ENCODE results near the gene TSPEAR. TPM values are rescaled to one million over a fixed set of nuclear protein-coding genes. Genes with fewer than 3 reads are reported as not detected.
A peak's percentile ranks its signal among the peaks of the same experiment; 100 is the strongest.

TSPEAR gene
- total RNA-seq, 1 experiment from 2014 or later, result not detected

DNA sequence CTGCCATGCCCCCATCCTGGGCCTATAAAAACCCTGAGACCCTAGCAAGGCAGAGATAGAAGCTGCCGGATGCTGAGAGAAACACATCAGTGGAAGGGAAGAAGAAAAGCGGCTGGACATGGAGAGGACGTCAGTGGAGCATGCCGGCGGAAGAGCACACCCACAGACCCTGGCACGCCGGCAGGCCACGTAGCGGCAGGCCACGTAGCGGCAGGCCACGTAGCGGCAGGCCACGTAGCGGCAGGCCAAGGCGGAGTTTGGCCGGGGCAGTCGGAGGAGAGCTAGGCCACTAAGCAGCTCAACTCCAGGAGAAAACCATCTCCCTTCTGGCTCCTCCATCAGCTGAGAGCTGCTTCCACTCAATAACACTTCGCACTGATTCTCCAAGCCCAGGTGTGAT lies 221.0 kb downstream of the TSPEAR start:
- Mint-ChIP-seq H3K4me3 (ENCODE audit: low read depth, unreplicated experiment) (no peak overlapping the region), H3K36me3 (ENCODE audit: insufficient read depth, unreplicated experiment) (no peaks in the 10 kb centered on the region), H3K27ac (ENCODE audit: unreplicated experiment) (no peak overlapping the region), H3K4me1 (ENCODE audit: low read depth, unreplicated experiment) (no peaks in the 10 kb centered on the region), H3K27me3 (ENCODE audit: unreplicated experiment) (peaks cover 48% of the 10 kb centered on the region), H3K9me3 (ENCODE audit: low read depth, unreplicated experiment) (peaks cover 7% of the 10 kb centered on the region)
- CTCF ChIA-PET, result no interaction called here
- intact Hi-C loops (cut with micrococcal nuclease; ENCODE audit: unreplicated experiment), result no loop called here
- no peak for DNase-seq
- TF ChIP-seq, protein P1, sequence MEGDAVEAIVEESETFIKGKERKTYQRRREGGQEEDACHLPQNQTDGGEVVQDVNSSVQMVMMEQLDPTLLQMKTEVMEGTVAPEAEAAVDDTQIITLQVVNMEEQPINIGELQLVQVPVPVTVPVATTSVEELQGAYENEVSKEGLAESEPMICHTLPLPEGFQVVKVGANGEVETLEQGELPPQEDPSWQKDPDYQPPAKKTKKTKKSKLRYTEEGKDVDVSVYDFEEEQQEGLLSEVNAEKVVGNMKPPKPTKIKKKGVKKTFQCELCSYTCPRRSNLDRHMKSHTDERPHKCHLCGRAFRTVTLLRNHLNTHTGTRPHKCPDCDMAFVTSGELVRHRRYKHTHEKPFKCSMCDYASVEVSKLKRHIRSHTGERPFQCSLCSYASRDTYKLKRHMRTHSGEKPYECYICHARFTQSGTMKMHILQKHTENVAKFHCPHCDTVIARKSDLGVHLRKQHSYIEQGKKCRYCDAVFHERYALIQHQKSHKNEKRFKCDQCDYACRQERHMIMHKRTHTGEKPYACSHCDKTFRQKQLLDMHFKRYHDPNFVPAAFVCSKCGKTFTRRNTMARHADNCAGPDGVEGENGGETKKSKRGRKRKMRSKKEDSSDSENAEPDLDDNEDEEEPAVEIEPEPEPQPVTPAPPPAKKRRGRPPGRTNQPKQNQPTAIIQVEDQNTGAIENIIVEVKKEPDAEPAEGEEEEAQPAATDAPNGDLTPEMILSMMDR (IDR thresholded peaks at IDR 0.05; ENCODE audit: unreplicated experiment), result no peak
- BruUV-seq (replicated peaks), result no TSS peak

DNA sequence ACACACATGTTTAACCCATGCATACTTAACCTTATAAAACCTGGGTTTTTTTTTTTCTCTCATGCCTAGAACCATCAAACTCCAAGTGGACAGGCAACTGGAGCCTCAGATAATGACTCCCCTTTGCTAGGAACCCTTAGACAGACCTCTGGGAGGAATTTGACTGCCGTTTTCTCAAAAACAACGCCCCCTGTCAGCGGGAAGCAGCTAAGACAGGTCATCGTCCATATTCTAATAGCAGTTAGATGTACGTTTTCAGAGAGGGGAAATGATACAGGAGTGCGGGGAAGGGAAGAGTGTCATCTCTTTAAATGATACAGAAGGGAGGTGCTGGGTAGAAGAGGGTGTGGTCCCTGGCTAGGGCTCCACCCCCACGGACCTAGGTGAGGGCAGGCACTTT lies 221.4 kb downstream of the TSPEAR start:
- H3K36me3 Mint-ChIP-seq (ENCODE audit: insufficient read depth, unreplicated experiment), result no peaks in the 10 kb centered on the region
- peaks cover 44% of the 10 kb centered on the region for H3K27me3 Mint-ChIP-seq (ENCODE audit: unreplicated experiment)
- intact Hi-C loops (cut with micrococcal nuclease; ENCODE audit: unreplicated experiment), result no loop called here
- no peak overlapping the region for H3K4me3 Mint-ChIP-seq (ENCODE audit: low read depth, unreplicated experiment)
- TF ChIP-seq, protein P1 (IDR thresholded peaks at IDR 0.05; ENCODE audit: unreplicated experiment), result no peak
- H3K9me3 Mint-ChIP-seq (ENCODE audit: low read depth, unreplicated experiment), result peaks cover 7% of the 10 kb centered on the region
- no peaks in the 10 kb centered on the region for H3K4me1 Mint-ChIP-seq (ENCODE audit: low read depth, unreplicated experiment)
- no TSS peak for BruUV-seq (replicated peaks)
- no peak for DNase-seq
- CTCF ChIA-PET, result no interaction called here
- H3K27ac Mint-ChIP-seq (ENCODE audit: unreplicated experiment), result no peak overlapping the region

GRCh38 chr21:44487831-44488230 lies 223.5 kb downstream of the TSPEAR start:
- TF ChIP-seq, protein P1 (IDR thresholded peaks at IDR 0.05; ENCODE audit: unreplicated experiment), result peak; percentile 24
- DNase-seq, result no peak
- Mint-ChIP-seq H3K4me3 (ENCODE audit: low read depth, unreplicated experiment) (no peak overlapping the region), H3K27ac (ENCODE audit: unreplicated experiment) (no peak overlapping the region), H3K36me3 (ENCODE audit: insufficient read depth, unreplicated experiment) (no peaks in the 10 kb centered on the region), H3K27me3 (ENCODE audit: unreplicated experiment) (peaks cover 32% of the 10 kb centered on the region), H3K4me1 (ENCODE audit: low read depth, unreplicated experiment) (no peaks in the 10 kb centered on the region), H3K9me3 (ENCODE audit: low read depth, unreplicated experiment) (peaks cover 3% of the 10 kb centered on the region)
- intact Hi-C loops (cut with micrococcal nuclease; ENCODE audit: unreplicated experiment), result no loop called here
- CTCF ChIA-PET, result interaction anchor here (0.6 to 1.1 kb wide), 2 partner anchors 12 to 33 kb away, joined by 3 to 4 read pairs; partner anchors contain the start of gene LRRC3
- no TSS peak for BruUV-seq (replicated peaks)

DNA sequence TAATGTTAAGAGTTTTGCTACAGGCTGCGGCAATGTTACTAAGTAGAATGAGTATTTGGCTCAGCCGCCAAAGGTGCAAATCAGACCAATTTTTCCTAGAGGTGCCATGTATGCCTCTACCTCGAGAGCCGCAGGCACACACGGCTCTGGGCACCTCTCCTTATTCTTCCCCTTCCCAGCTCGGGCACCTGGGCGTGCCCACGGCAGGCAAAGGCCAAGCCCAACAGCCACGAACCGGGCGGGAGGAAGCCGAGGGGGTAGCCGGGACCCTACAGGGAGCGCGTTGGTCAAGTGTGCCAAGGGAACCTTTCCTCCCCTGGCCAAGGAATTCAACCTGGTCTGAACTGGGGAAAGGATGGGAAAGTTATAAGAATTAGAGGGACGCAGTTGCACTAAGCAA lies 225.1 kb downstream of the TSPEAR start:
- Mint-ChIP-seq H3K27ac (ENCODE audit: unreplicated experiment) (no peak overlapping the region), H3K36me3 (ENCODE audit: insufficient read depth, unreplicated experiment) (no peaks in the 10 kb centered on the region), H3K4me1 (ENCODE audit: low read depth, unreplicated experiment) (peaks cover 8% of the 10 kb centered on the region), H3K27me3 (ENCODE audit: unreplicated experiment) (peaks cover 30% of the 10 kb centered on the region), H3K9me3 (ENCODE audit: low read depth, unreplicated experiment) (no peaks in the 10 kb centered on the region), H3K4me3 (ENCODE audit: low read depth, unreplicated experiment) (no peak overlapping the region)
- BruUV-seq (replicated peaks), result no TSS peak
- DNase-seq, result no peak
- TF ChIP-seq, protein P1 (IDR thresholded peaks at IDR 0.05; ENCODE audit: unreplicated experiment), result no peak
- CTCF ChIA-PET, result no interaction called here
- intact Hi-C loops (cut with micrococcal nuclease; ENCODE audit: unreplicated experiment), result no loop called here

Measured in Calu3 (cell line).